GM21786 (cell line): ENCODE measurements around the gene KRT81.
"Not testable (repeated sequence)": the region's sequence is repeated elsewhere in the genome, so short reads cannot be mapped to it uniquely, and the experiment has no call there.

Experiments
- ATAC-seq: cut with Tn5 transposase; IDR thresholded peaks from one replicate; pipeline ENCODE4 v1.9.1; 2021; ENCODE audit not compliant: unreplicated experiment

KRT81 gene

GRCh38 chr12:52318241-52318990, 27.1 kb upstream of the KRT81 start:
- no peak for ATAC-seq

GRCh38 chr12:52317468-52318052, 26.2 kb upstream of the KRT81 start:
- ATAC-seq, result no peak

GRCh38 chr12:52316701-52317100, 25.4 kb upstream of the KRT81 start:
- no peak for ATAC-seq

DNA sequence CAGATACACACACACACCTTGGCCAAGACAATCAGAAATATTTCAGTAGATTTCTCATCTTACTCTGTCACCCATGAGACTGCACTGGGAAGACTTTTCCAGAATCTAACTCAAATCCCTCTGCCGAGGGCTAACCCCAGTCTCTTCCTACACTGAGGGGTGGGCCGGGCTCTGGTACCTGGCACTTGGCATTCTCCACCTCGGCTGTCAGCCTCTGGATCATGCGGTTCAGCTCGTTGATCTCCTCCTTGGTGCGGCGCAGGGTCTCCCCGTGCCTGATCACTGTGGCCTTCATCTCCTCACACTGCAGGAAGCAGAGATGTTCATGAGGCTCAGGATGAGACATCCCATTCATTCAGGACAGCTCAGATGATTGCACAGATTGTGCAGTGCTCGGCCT, 25.0 kb upstream of the KRT81 start:
- no peak for ATAC-seq

- not testable (repeated sequence) for ATAC-seq
Observed at GRCh38 chr12:52315721-52316120, 24.4 kb upstream of the KRT81 start.

GRCh38 chr12:52314511-52314910, 23.2 kb upstream of the KRT81 start:
- ATAC-seq, result no peak

- ATAC-seq, result no peak
Observed at GRCh38 chr12:52313926-52314325, 22.6 kb upstream of the KRT81 start.

DNA sequence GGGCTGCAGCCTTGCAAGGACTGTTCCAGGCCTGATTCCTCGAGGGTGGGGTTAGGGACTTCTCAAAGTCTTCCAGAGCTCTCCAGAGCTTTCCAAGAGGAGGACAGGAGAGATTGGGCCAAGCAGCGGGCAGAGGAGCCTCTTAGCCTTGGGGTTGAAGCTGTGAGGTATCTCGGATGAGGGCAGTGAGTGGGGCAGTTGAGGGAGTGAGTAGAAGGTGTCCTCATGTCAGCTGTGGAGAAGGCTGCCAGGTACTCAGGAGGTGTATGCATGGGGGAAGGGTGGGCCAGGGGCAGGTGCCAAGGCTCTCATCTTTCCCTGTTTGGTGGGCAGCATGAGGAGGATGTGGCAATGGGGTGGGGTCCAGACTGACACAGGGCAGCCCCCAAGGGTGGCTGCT, 22.1 kb upstream of the KRT81 start:
- ATAC-seq, result no peak

GRCh38 chr12:52312086-52312485, 20.8 kb upstream of the KRT81 start:
- no peak for ATAC-seq

DNA sequence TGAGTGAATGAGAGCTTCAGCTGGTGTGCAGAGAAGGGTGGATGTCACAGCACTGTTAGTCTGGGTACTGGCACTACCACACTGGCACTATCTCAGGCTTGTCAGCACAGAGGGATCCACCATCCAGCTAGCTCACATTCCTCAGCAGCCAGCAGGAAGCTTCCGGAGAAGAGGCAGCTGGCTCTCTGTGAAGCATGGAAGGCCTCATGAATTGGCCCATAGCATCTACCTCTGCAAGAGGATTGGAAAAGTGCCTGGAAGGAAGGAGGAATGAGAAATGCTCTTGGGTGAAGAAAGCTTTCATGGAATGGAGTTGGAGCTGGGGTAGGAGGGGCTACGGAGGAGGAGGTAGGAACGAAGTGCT, 19.9 kb upstream of the KRT81 start:
- ATAC-seq, result no peak

GRCh38 chr12:52310622-52311284, 19.4 kb upstream of the KRT81 start:
- ATAC-seq, result no peak

- no peak for ATAC-seq
Observed at GRCh38 chr12:52308806-52309425, 17.6 kb upstream of the KRT81 start.

GRCh38 chr12:52307836-52308805, 16.8 kb upstream of the KRT81 start:
- no peak for ATAC-seq

DNA sequence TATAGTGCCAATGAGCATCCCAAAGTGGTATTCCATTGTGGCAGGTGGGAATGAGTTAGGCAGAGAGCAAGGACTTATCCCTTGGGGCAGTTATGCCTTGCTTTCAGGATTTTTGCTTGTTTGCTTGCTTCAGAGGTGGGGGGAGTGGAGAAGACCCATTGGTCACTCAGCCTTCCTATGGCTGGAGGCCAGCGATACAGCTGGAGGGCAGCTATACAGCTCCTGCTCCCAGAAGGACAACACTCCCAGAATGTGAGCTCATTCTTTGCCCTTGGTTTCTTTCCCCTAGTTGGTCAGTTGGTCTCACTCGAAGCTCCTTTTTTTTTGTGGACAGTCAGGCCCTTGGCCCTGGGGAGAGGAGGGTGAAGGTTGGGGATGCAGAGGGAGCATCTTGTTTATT, 15.4 kb upstream of the KRT81 start:
- no peak for ATAC-seq

DNA sequence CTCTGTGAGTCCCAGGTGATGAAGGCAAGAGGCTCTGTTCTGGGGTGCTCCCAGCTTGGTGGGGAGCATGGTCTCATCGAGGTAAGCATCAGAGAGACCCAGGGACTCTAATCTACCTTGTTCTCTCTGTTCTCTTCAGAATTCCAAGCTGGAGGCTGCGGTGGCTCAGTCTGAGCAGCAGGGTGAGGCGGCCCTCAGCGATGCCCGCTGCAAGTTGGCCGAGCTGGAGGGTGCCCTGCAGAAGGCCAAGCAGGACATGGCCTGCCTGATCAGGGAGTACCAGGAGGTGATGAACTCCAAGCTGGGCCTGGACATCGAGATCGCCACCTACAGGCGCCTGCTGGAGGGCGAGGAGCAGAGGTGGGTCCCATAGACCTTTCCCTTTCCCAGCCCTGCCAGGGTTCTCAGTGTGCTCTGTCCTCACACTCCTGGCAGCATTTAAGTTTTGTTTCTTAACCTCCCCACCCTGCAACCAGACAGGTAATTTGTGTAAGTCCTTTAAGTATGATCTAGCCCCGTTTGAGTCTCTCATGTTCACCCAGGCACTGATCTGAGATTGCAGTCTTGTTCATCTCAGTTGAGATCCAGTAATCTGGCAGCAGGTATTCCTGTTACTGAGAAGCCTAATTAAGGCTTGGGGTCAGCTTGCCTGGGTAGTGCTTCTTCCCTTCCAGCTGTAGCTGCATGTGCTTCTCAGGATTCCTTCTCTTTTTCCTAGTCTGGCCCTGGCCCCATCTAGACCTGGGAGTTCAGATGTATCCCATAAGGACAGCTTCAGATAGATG, 14.8 kb upstream of the KRT81 start:
- no peak for ATAC-seq

DNA sequence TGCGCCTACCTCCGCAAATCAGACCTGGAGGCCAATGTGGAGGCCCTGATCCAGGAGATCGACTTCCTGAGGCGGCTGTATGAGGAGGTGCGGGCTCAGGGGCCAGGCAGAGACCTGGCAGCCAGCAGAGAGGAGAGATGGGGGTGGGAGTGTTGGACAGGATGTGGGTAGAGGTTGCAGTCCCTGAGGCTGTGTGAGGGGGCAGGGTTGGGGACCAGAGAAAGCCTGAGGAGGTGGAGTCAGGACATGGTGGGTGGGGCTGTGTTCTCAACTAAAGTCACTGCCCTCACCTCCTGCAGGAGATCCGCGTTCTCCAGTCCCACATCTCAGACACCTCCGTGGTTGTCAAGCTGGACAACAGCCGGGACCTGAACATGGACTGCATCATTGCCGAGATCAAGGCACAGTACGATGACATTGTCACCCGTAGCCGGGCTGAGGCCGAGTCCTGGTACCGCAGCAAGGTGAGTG, 13.6 kb upstream of the KRT81 start:
- ATAC-seq, result peak; percentile 77

GRCh38 chr12:52302242-52302914, 11.0 kb upstream of the KRT81 start:
- ATAC-seq, result not testable (repeated sequence)

GRCh38 chr12:52301721-52302120, 10.4 kb upstream of the KRT81 start:
- not testable (repeated sequence) for ATAC-seq
